Measurements from ENCODE around the gene ZC3H18. TPM values are rescaled to one million over a fixed set of nuclear protein-coding genes. Genes with fewer than 3 reads are reported as not detected.

ZC3H18 gene
- polyA plus RNA-seq = 12.8 and 17.5 TPM in 2 replicates
- polyA minus RNA-seq = 20.9 and 23.2 TPM in 2 replicates

- no peaks in the 10 kb centered on the region for H3K36me3 ChIP-seq (ENCODE audit: insufficient read depth, low read length)
- peak within 1 kb of the TSS; percentile 86 for H3K4me2 ChIP-seq (ENCODE audit: low read length)
- no peaks in the 10 kb centered on the region for H4K20me1 ChIP-seq (ENCODE audit: insufficient read depth)
- no peaks in the 10 kb centered on the region for H3K27me3 ChIP-seq (ENCODE audit: insufficient read depth, low read depth, low read length)
- peak within 1 kb of the TSS; percentile 66 for H3K27ac ChIP-seq (ENCODE audit: low read length)
- no peaks in the 10 kb centered on the region for H3F3A ChIP-seq (ENCODE audit: insufficient read depth, low read length, poor library complexity, severe bottlenecking)
- peak within 1 kb of the TSS; percentile 93 for H3K4me3 ChIP-seq (ENCODE audit: low read length)
- no peaks in the 10 kb centered on the region for H3K9me2 ChIP-seq (ENCODE audit: insufficient read depth, low read length)
- no peaks in the 10 kb centered on the region for H3K9me3 ChIP-seq (ENCODE audit: low read length)
- TF ChIP-seq RAD21 (conservative IDR thresholded peaks at IDR 0.05) = no peak
- no peak for TF ChIP-seq CTCF (IDR thresholded peaks at IDR 0.05; ENCODE audit: poor library complexity, severe bottlenecking)
- TF ChIP-seq MXI1 (conservative IDR thresholded peaks at IDR 0.05; ENCODE audit: poor library complexity, severe bottlenecking) = peak; percentile 72
- peak; percentile 23 for TF ChIP-seq SMC3 (conservative IDR thresholded peaks at IDR 0.05; ENCODE audit: poor library complexity)
- TF ChIP-seq EZH2 (IDR thresholded peaks at IDR 0.05; ENCODE audit: borderline replicate concordance, insufficient read depth, low read length, poor library complexity, severe bottlenecking) = no peak
- peak; percentile 65 for TF ChIP-seq REST (IDR thresholded peaks at IDR 0.05; ENCODE audit: borderline replicate concordance)
- peak; percentile 95 for TF ChIP-seq POLR2AphosphoS5 (IDR thresholded peaks at IDR 0.05)
- TF ChIP-seq TAF1 (IDR thresholded peaks at IDR 0.05; ENCODE audit: low read depth) = peak; percentile 43
- peak; percentile 69 for TF ChIP-seq EP300 (conservative IDR thresholded peaks at IDR 0.05; ENCODE audit: poor library complexity, severe bottlenecking)
- H3K79me2 ChIP-seq (replicated peaks; ENCODE audit: insufficient read depth, low read length) = peaks cover 24% of the 10 kb centered on the region
- peak within 1 kb of the TSS; percentile 53 for H2AFZ ChIP-seq (ENCODE audit: low read depth, low read length)
- H3K9ac ChIP-seq (ENCODE audit: low read length) = peak within 1 kb of the TSS; percentile 78
Observed at GRCh38 chr16:88569985-88570690, at the start of gene ZC3H18. ZC3H18 (plus strand) TSS chr16:88570403; CDS start chr16:88577124, 6,721 bp downstream.

- Histone ChIP-seq H3K9me3 (ENCODE audit: low read length) (no peaks in the 10 kb centered on the region), H3K9me2 (ENCODE audit: insufficient read depth, low read length) (no peaks in the 10 kb centered on the region), H3K36me3 (ENCODE audit: insufficient read depth, low read length) (no peaks in the 10 kb centered on the region), H3K79me2 (replicated peaks; ENCODE audit: insufficient read depth, low read length) (no peaks in the 10 kb centered on the region), H3K27me3 (ENCODE audit: insufficient read depth, low read depth, low read length) (no peaks in the 10 kb centered on the region), H3K27ac (ENCODE audit: low read length) (no peak overlapping the region), H3K9ac (ENCODE audit: low read length) (no peak overlapping the region), H3K4me2 (ENCODE audit: low read length) (no peak overlapping the region), H4K20me1 (ENCODE audit: insufficient read depth) (no peaks in the 10 kb centered on the region), H2AFZ (ENCODE audit: low read depth, low read length) (no peak overlapping the region), H3F3A (ENCODE audit: insufficient read depth, low read length, poor library complexity, severe bottlenecking) (no peaks in the 10 kb centered on the region), H3K4me3 (ENCODE audit: low read length) (no peak overlapping the region)
- TF ChIP-seq TAF1 (IDR thresholded peaks at IDR 0.05; ENCODE audit: low read depth) (no peak), CTCF (IDR thresholded peaks at IDR 0.05; ENCODE audit: poor library complexity, severe bottlenecking) (no peak), SMC3 (conservative IDR thresholded peaks at IDR 0.05; ENCODE audit: poor library complexity) (no peak), MXI1 (conservative IDR thresholded peaks at IDR 0.05; ENCODE audit: poor library complexity, severe bottlenecking) (no peak), EZH2 (IDR thresholded peaks at IDR 0.05; ENCODE audit: borderline replicate concordance, insufficient read depth, low read length, poor library complexity, severe bottlenecking) (no peak), RAD21 (conservative IDR thresholded peaks at IDR 0.05) (no peak), REST (IDR thresholded peaks at IDR 0.05; ENCODE audit: borderline replicate concordance) (no peak), POLR2AphosphoS5 (IDR thresholded peaks at IDR 0.05) (no peak), EP300 (conservative IDR thresholded peaks at IDR 0.05; ENCODE audit: poor library complexity, severe bottlenecking) (no peak)
Observed at GRCh38 chr16:88521674-88522073, 48.5 kb upstream of the ZC3H18 start.
